ENCODE measurements around the gene DPH2.

Gene DPH2

GRCh38 chr1:43961692-43962091 is 8.1 kb upstream of the DPH2 start:
- TF ChIP-seq POLR2AphosphoS5 (IDR thresholded peaks at IDR 0.05; ENCODE audit: low read depth, low read length) (no peak), TAF1 (IDR thresholded peaks at IDR 0.05; ENCODE audit: borderline replicate concordance, insufficient read depth, low read length) (no peak)

GRCh38 chr1:43962324-43962723 is 7.5 kb upstream of the DPH2 start:
- TF ChIP-seq TAF1 (IDR thresholded peaks at IDR 0.05; ENCODE audit: borderline replicate concordance, insufficient read depth, low read length) = no peak
- no peak for TF ChIP-seq FOXP2 (optimal IDR thresholded peaks at IDR 0.05; ENCODE audit: borderline replicate concordance, extremely low read depth, extremely low read length, insufficient read depth)
- no peak for TF ChIP-seq SIN3A (IDR thresholded peaks at IDR 0.05; ENCODE audit: borderline replicate concordance, insufficient read depth, low read length)
- no peak for TF ChIP-seq REST (IDR thresholded peaks at IDR 0.05; ENCODE audit: insufficient read depth in 1 of 2, low read depth in 2 of 2, low read length in 2 of 2)
- TF ChIP-seq POLR2AphosphoS5 (IDR thresholded peaks at IDR 0.05; ENCODE audit: low read depth, low read length) = no peak

GRCh38 chr1:43963006-43963405 is 6.8 kb upstream of the DPH2 start:
- TF ChIP-seq REST (IDR thresholded peaks at IDR 0.05; ENCODE audit: insufficient read depth in 1 of 2, low read depth in 2 of 2, low read length in 2 of 2) (no peak), FOXP2 (optimal IDR thresholded peaks at IDR 0.05; ENCODE audit: borderline replicate concordance, extremely low read depth, extremely low read length, insufficient read depth) (no peak), POLR2AphosphoS5 (IDR thresholded peaks at IDR 0.05; ENCODE audit: low read depth, low read length) (no peak), SIN3A (IDR thresholded peaks at IDR 0.05; ENCODE audit: borderline replicate concordance, insufficient read depth, low read length) (no peak), TAF1 (IDR thresholded peaks at IDR 0.05; ENCODE audit: borderline replicate concordance, insufficient read depth, low read length) (no peak)

GRCh38 chr1:43963890-43964289 is 5.9 kb upstream of the DPH2 start:
- TF ChIP-seq SIN3A (IDR thresholded peaks at IDR 0.05; ENCODE audit: borderline replicate concordance, insufficient read depth, low read length) (no peak), REST (IDR thresholded peaks at IDR 0.05; ENCODE audit: insufficient read depth in 1 of 2, low read depth in 2 of 2, low read length in 2 of 2) (no peak), POLR2AphosphoS5 (IDR thresholded peaks at IDR 0.05; ENCODE audit: low read depth, low read length) (no peak), TAF1 (IDR thresholded peaks at IDR 0.05; ENCODE audit: borderline replicate concordance, insufficient read depth, low read length) (no peak), FOXP2 (optimal IDR thresholded peaks at IDR 0.05; ENCODE audit: borderline replicate concordance, extremely low read depth, extremely low read length, insufficient read depth) (no peak)

- no peak for TF ChIP-seq REST (IDR thresholded peaks at IDR 0.05; ENCODE audit: insufficient read depth in 1 of 2, low read depth in 2 of 2, low read length in 2 of 2)
- TF ChIP-seq POLR2AphosphoS5 (IDR thresholded peaks at IDR 0.05; ENCODE audit: low read depth, low read length) = no peak
- TF ChIP-seq TAF1 (IDR thresholded peaks at IDR 0.05; ENCODE audit: borderline replicate concordance, insufficient read depth, low read length) = no peak
- TF ChIP-seq FOXP2 (optimal IDR thresholded peaks at IDR 0.05; ENCODE audit: borderline replicate concordance, extremely low read depth, extremely low read length, insufficient read depth) = no peak
- TF ChIP-seq SIN3A (IDR thresholded peaks at IDR 0.05; ENCODE audit: borderline replicate concordance, insufficient read depth, low read length) = no peak
Measured at GRCh38 chr1:43965316-43965715, 4.5 kb upstream of the DPH2 start.

All from PFSK-1 (cell line).